Prostate gland (tissue), 2 donors: ENCODE data around the gene PDE8A. TPM values are rescaled to one million over a fixed set of nuclear protein-coding genes. Genes with fewer than 3 reads are reported as not detected.

Experiments used
- DNase-seq: peaks from one replicate; pipeline ENCODE4 v3.0.0-alpha.2; 2019; ENCODE audit warnings: low spot score
- H3K27ac ChIP-seq, 2 donors: fragments of 200-600 bp; sonication (generic); 2 replicates each; pipeline ENCODE4 v1.5.1; 2017 to 2019
- H3K27me3 ChIP-seq: fragments of 200-600 bp; sonication (generic); replicated peaks from 2 replicates; pipeline ENCODE4 v1.5.1; 2019; ENCODE audit not compliant: insufficient read depth
- H3K36me3 ChIP-seq, 2 donors: fragments of 200-600 bp; sonication (generic); 1 replicate in 1 of 2; 2 replicates in 1 of 2; pipeline versions ENCODE4 v1.5.1 to v1.8.1; 2017 to 2019
- H3K4me1 ChIP-seq: fragments of 200-600 bp; sonication (generic); replicated peaks from 2 replicates; pipeline ENCODE4 v1.5.1; 2019
- H3K4me3 ChIP-seq, 2 donors: fragments of 200-600 bp; sonication (generic); 2 replicates each; pipeline ENCODE4 v1.5.1; 2017 to 2019
- H3K9me3 ChIP-seq: fragments of 200-600 bp; sonication (generic); 2 replicates; pipeline ENCODE4 v1.5.1; 2017
- POLR2A ChIP-seq: fragments of 450-650 bp; IDR thresholded peaks from one replicate; pipeline ENCODE4 v1.6.1; 2016; ENCODE audit warnings: antibody characterized with exemption, mild to moderate bottlenecking
- POLR2AphosphoS5 ChIP-seq: sonication (generic); formaldehyde crosslinking; IDR thresholded peaks from one replicate; pipeline ENCODE4 v1.6.1; 2017; ENCODE audit warnings: antibody characterized with exemption
- whole genome bisulfite sequencing: methylation state at CpG from one replicate; pipeline ENCODE4 v1.1.5; 2018; 5-methylcytosine and 5-hydroxymethylcytosine counted together
- intact Hi-C: fragments of 100-400 bp; cut with DNase I; formaldehyde crosslinking; loops from one replicate; pipeline ENCODE4 v1.14.2; 2022
- total RNA-seq, 2 donors: library from RNA; depleted of rRNA; stranded (reverse); fragments of >200 nt; gene quantifications; one replicate each; pipeline ENCODE4 v1.1.0, GENCODE V29; 2016
- TF ChIP-seq, protein P1 (sequence below), 4 experiments: fragments of 200-600 bp in 2 of 4; fragments of 450-650 bp in 2 of 4; sonication (generic) in 2 of 4; IDR thresholded peaks; 1 replicate in 3 of 4; 2 replicates in 1 of 4; pipeline ENCODE4 v1.5.1; 2016 to 2019; ENCODE audit warnings: antibody characterized with exemption in 4 of 4, mild to moderate bottlenecking in 2 of 4, moderate library complexity in 2 of 4

PDE8A gene
- total RNA-seq, 2 donors from 2014 or later = 28.3 to 52.7 TPM

GRCh38 chr15:84947947-84948830, 33.5 kb upstream of the PDE8A start:
- WGBS = 69% methylated on average over 4 of the region's 4 CpGs
- Histone ChIP-seq H3K36me3 (no peaks in the 10 kb centered on the region), H3K4me1 (no peaks in the 10 kb centered on the region), H3K4me3 (no peak overlapping the region), H3K27me3 (no peaks in the 10 kb centered on the region), H3K27ac (no peak overlapping the region), H3K9me3 (no peaks in the 10 kb centered on the region)
- TF ChIP-seq POLR2A = no peak
- TF ChIP-seq POLR2AphosphoS5 = no peak
- intact Hi-C loops = no loop called here
- DNase-seq = no peak

- Histone ChIP-seq H3K27me3 (no peaks in the 10 kb centered on the region), H3K9me3 (no peaks in the 10 kb centered on the region), H3K36me3 (no peaks in the 10 kb centered on the region), H3K4me1 (no peaks in the 10 kb centered on the region), H3K4me3 (no peak overlapping the region), H3K27ac (no peak overlapping the region)
- WGBS = 87% methylated on average over 2 of the region's 2 CpGs
- no peak for DNase-seq
- TF ChIP-seq POLR2AphosphoS5 (no peak), POLR2A (no peak)
- TF ChIP-seq, protein P1, sequence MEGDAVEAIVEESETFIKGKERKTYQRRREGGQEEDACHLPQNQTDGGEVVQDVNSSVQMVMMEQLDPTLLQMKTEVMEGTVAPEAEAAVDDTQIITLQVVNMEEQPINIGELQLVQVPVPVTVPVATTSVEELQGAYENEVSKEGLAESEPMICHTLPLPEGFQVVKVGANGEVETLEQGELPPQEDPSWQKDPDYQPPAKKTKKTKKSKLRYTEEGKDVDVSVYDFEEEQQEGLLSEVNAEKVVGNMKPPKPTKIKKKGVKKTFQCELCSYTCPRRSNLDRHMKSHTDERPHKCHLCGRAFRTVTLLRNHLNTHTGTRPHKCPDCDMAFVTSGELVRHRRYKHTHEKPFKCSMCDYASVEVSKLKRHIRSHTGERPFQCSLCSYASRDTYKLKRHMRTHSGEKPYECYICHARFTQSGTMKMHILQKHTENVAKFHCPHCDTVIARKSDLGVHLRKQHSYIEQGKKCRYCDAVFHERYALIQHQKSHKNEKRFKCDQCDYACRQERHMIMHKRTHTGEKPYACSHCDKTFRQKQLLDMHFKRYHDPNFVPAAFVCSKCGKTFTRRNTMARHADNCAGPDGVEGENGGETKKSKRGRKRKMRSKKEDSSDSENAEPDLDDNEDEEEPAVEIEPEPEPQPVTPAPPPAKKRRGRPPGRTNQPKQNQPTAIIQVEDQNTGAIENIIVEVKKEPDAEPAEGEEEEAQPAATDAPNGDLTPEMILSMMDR (IDR thresholded peaks at IDR 0.05) = no peak
- intact Hi-C loops = no loop called here
These were observed 32.6 kb upstream of the PDE8A start for GRCh38 chr15:84949043-84949442.

DNA sequence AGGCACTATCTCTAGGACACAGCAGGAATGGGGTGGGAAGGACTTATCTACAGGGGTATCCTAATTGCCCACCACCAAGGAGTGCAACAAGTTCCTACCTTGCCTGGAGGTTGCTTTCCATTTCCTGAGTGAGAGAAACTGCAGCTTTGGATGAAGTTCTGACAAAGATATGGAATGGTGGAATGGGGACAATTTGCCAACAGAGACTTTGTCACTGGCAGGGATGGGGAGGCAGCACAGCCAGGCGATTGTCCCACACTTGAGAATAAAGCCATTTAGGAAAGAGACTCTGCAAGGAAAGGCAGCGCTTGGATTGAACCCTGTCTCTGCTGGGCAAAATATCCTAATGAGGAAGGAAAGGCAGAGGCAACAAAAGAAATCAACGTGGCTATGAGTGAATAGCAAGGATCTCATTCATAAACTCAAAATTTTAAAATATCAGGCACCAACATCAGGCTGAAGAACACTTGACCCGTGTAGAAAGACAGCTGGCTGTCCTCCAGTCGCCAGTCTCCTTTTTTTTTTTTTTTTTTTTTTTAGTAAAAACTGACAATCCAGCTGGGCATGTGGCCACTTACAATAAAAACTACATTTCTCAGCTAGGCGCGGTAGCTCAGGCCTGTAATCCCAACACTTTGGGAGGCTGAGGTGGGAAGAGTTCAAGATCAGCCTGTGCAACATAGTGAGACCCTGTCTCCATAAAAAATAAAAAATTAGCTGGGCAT, 31.6 kb upstream of the PDE8A start:
- intact Hi-C loops = loop anchor here (5.0 to 10.0 kb wide), 2 partner anchors 55 to 92 kb away; no protein-coding TSS in a partner anchor
- WGBS = 56% methylated on average over 7 of the region's 7 CpGs
- Histone ChIP-seq H3K4me1 (no peaks in the 10 kb centered on the region), H3K9me3 (no peaks in the 10 kb centered on the region), H3K27me3 (no peaks in the 10 kb centered on the region), H3K27ac (no peak overlapping the region), H3K36me3 (no peaks in the 10 kb centered on the region), H3K4me3 (no peak overlapping the region)
- no peak for TF ChIP-seq POLR2AphosphoS5
- TF ChIP-seq, protein P1 (IDR thresholded peaks at IDR 0.05) = no peak
- no peak for TF ChIP-seq POLR2A
- DNase-seq = no peak

- Histone ChIP-seq H3K27ac (no peak overlapping the region), H3K27me3 (no peaks in the 10 kb centered on the region), H3K9me3 (no peaks in the 10 kb centered on the region), H3K36me3 (no peaks in the 10 kb centered on the region), H3K4me3 (no peak overlapping the region), H3K4me1 (no peaks in the 10 kb centered on the region)
- intact Hi-C loops = loop anchor here (5.0 to 10.0 kb wide), 2 partner anchors 54 to 92 kb away; no protein-coding TSS in a partner anchor
- no peak for TF ChIP-seq POLR2AphosphoS5
- 77% methylated on average over 7 of the region's 7 CpGs for whole genome bisulfite sequencing
- no peak for DNase-seq
These were observed 31.0 kb upstream of the PDE8A start for GRCh38 chr15:84950570-84951111.

- H3K4me3 ChIP-seq = no peak overlapping the region
- intact Hi-C loops = loop anchor here (5.0 to 10.0 kb wide), 2 partner anchors 53 to 91 kb away; no protein-coding TSS in a partner anchor
- WGBS = 89% methylated on average over 5 of the region's 5 CpGs
- DNase-seq = no peak
- no peaks in the 10 kb centered on the region for H3K4me1 ChIP-seq
- no peaks in the 10 kb centered on the region for H3K27me3 ChIP-seq
- TF ChIP-seq, protein P1 (IDR thresholded peaks at IDR 0.05) = no peak
- TF ChIP-seq POLR2A = no peak
- no peak for TF ChIP-seq POLR2AphosphoS5
- H3K9me3 ChIP-seq = no peaks in the 10 kb centered on the region
- no peak overlapping the region for H3K27ac ChIP-seq
- H3K36me3 ChIP-seq = no peaks in the 10 kb centered on the region
These were observed 29.9 kb upstream of the PDE8A start for GRCh38 chr15:84951736-84952135.
